Measurements from ENCODE around the gene DYNLT2. TPM values are rescaled to one million over a fixed set of nuclear protein-coding genes. Genes with fewer than 3 reads are reported as not detected.

DYNLT2 gene
- total and polyA plus RNA-seq, 2 donors from 2014 or later: 1.9 to 2.6 TPM

- DNase-seq: no peak
- Histone ChIP-seq H3K27me3 (ENCODE audit: control insufficient read depth, insufficient read depth, low read length) (no peaks in the 10 kb centered on the region), H3K27ac (ENCODE audit: low read depth in 2 of 2, low read length in 2 of 2) (no peak overlapping the region), H3K4me1 (ENCODE audit: control insufficient read depth in 2 of 3, insufficient read depth in 2 of 3, low read depth in 1 of 3, low read length in 3 of 3) (peaks cover 0 to 9% (median 2%) of the 10 kb centered on the region in 3 donors), H3K4me3 (ENCODE audit: low read length in 3 of 3) (no peak overlapping the region), H3K9me3 (ENCODE audit: control insufficient read depth in 2 of 3, insufficient read depth in 1 of 3, low read length in 3 of 3) (no peaks in the 10 kb centered on the region), H3K36me3 (ENCODE audit: control insufficient read depth in 2 of 3, insufficient read depth in 3 of 3, low read length in 3 of 3) (peaks cover 8 to 38% (median 20%) of the 10 kb centered on the region in 3 donors), H3K9ac (ENCODE audit: low read length in 3 of 3) (no peak overlapping the region)
- FAIRE-seq: no peak
- no peak for TF ChIP-seq CTCF (IDR thresholded peaks at IDR 0.05; ENCODE audit: borderline replicate concordance, extremely low read depth, insufficient read depth)
- intact Hi-C loops (cut with DNase I): no loop called here
These were observed 42.1 kb downstream of the DYNLT2 start for GRCh38 chr6:169709293-169709692.

DNA sequence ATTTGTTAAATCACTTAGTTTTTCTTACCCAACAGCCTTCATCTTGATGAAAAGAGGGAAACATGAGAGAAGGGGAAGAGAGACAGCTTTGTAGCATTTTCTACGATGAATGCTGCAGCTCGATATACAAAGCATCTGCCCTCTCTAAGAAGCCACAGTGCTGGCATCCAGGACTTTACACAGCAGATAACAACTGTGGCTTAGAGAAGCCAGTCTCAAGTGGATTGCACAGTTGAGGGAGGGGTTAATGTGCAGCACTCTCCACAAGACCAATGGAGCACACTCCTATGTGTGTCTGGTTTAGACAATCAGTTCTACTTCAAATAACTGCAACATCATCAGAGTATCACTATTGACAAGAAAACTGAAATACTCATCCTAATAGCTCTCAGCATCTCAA lies 43.6 kb downstream of the DYNLT2 start:
- peaks cover 7 to 31% (median 17%) of the 10 kb centered on the region in 3 donors for H3K36me3 ChIP-seq (ENCODE audit: control insufficient read depth in 2 of 3, insufficient read depth in 3 of 3, low read length in 3 of 3)
- intact Hi-C loops (cut with DNase I): no loop called here
- H3K27me3 ChIP-seq (ENCODE audit: control insufficient read depth, insufficient read depth, low read length): no peaks in the 10 kb centered on the region
- no peaks in the 10 kb centered on the region for H3K9me3 ChIP-seq (ENCODE audit: control insufficient read depth in 2 of 3, insufficient read depth in 1 of 3, low read length in 3 of 3)
- DNase-seq: no peak
- FAIRE-seq: no peak
- H3K9ac ChIP-seq (ENCODE audit: low read length in 3 of 3): no peak overlapping the region
- no peak for TF ChIP-seq CTCF (IDR thresholded peaks at IDR 0.05; ENCODE audit: borderline replicate concordance, extremely low read depth, insufficient read depth)
- no peak overlapping the region for H3K27ac ChIP-seq (ENCODE audit: low read depth in 2 of 2, low read length in 2 of 2)
- H3K4me1 ChIP-seq (ENCODE audit: control insufficient read depth in 2 of 3, insufficient read depth in 2 of 3, low read depth in 1 of 3, low read length in 3 of 3): peaks cover 4 to 20% (median 13%) of the 10 kb centered on the region in 3 donors
- H3K4me3 ChIP-seq (ENCODE audit: low read length in 3 of 3): no peak overlapping the region

DNA sequence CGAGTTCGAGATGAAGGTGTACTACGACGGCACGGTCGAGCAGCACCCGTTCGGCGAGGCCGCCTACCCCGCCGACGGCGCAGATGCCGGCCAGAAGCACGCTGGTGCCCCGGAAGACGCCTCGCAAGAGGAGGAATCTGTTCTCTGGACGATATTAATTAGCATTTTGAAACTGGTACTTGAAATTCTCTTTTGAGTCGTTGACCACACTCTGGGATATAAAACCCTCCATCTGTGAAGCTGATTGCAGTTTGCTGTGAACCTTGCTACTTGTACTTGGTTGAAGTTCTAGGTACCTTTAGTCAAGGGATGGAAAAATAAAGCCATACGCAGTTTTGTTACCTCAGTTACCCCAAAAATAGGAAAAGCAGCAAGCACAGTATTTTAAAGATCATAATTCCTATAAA lies 48.5 kb downstream of the DYNLT2 start:
- Histone ChIP-seq H3K27me3 (ENCODE audit: control insufficient read depth, insufficient read depth, low read length) (no peaks in the 10 kb centered on the region), H3K4me3 (ENCODE audit: low read length in 3 of 3) (peak overlapping the region; percentile 75 to 97 (median 77)), H3K9ac (ENCODE audit: low read length in 3 of 3) (peak overlapping the region; percentile 44 to 96 (median 62)), H3K36me3 (ENCODE audit: control insufficient read depth in 2 of 3, insufficient read depth in 3 of 3, low read length in 3 of 3) (peaks cover 5 to 6% (median 6%) of the 10 kb centered on the region in 3 donors), H3K9me3 (ENCODE audit: control insufficient read depth in 2 of 3, insufficient read depth in 1 of 3, low read length in 3 of 3) (no peaks in the 10 kb centered on the region), H3K27ac (ENCODE audit: low read depth in 2 of 2, low read length in 2 of 2) (peak overlapping the region; percentile 92 to 93), H3K4me1 (ENCODE audit: control insufficient read depth in 2 of 3, insufficient read depth in 2 of 3, low read depth in 1 of 3, low read length in 3 of 3) (peaks cover 4 to 18% (median 14%) of the 10 kb centered on the region in 3 donors)
- intact Hi-C loops (cut with DNase I): no loop called here
- DNase-seq: no peak
- FAIRE-seq: no peak
- no peak for TF ChIP-seq CTCF (IDR thresholded peaks at IDR 0.05; ENCODE audit: borderline replicate concordance, extremely low read depth, insufficient read depth)
